ENCODE results near the gene MMAA. TPM values are rescaled to one million over a fixed set of nuclear protein-coding genes. Genes with fewer than 3 reads are reported as not detected.

MMAA gene
- total RNA-seq, 2 donors from 2014 or later, result 14.3 to 15.7 TPM

- Mint-ChIP-seq H3K9me3 (no peaks in the 10 kb centered on the region), H3K4me3 (no peak overlapping the region), H3K4me1 (ENCODE audit: low read depth in 2 of 2) (no peaks in the 10 kb centered on the region), H3K36me3 (no peaks in the 10 kb centered on the region), H3K27ac (no peak overlapping the region), H3K27me3 (peaks cover 4 to 19% of the 10 kb centered on the region in 2 donors)
- ATAC-seq, result no peak
- no peak for DNase-seq (ENCODE audit: low spot score)
These were observed 84.8 kb downstream of the MMAA start for GRCh38 chr4:145703850-145704497.

- Mint-ChIP-seq H3K9me3 (peaks cover 7% of the 10 kb centered on the region), H3K4me3 (no peak overlapping the region), H3K36me3 (peaks cover 18% of the 10 kb centered on the region), H3K27ac (no peak overlapping the region), H3K4me1 (ENCODE audit: low read depth in 2 of 2) (no peaks in the 10 kb centered on the region), H3K27me3 (peaks cover 8 to 11% of the 10 kb centered on the region in 2 donors)
- ATAC-seq, result no peak
- DNase-seq (ENCODE audit: low spot score), result no peak
These were observed 90.2 kb downstream of the MMAA start for GRCh38 chr4:145709336-145709735.

Other genes with a start within 250 kb of the MMAA start
- 10 to 100 TPM in 1 of 2 donors, 1 to 10 TPM in 1; 3.2 to 15.6 TPM for gene SMAD1, start 137.5 kb upstream of the MMAA start, total RNA-seq
- not detected for gene C4orf51, start 60.8 kb downstream of the MMAA start, total RNA-seq

Data from natural killer cell treated with Interleukin-12 subunit alpha and Interleukin-12 subunit beta and Interleukin-15 and Interleukin-18, amount 100 ng/mL, for 72 hours (primary cell).